HepG2 (cell line): ENCODE results near the gene SMAD7. TPM values are rescaled to one million over a fixed set of nuclear protein-coding genes. Genes with fewer than 3 reads are reported as not detected.
A peak's percentile ranks its signal among the peaks of the same experiment; 100 is the strongest.

Experiments used
- CBFB ChIP-seq: sonication (generic); formaldehyde crosslinking; IDR thresholded peaks from 2 replicates; pipeline ENCODE4 v1.4.0; 2020; ENCODE audit warnings: missing genetic modification reagents
- ELF1 ChIP-seq: sonication (generic); formaldehyde crosslinking; IDR thresholded peaks from 2 replicates; pipeline ENCODE4 v1.4.0; 2020; ENCODE audit warnings: missing genetic modification reagents
- GFI1 ChIP-seq: sonication (generic); formaldehyde crosslinking; IDR thresholded peaks from 2 replicates; pipeline ENCODE4 v1.5.0; 2020; ENCODE audit warnings: missing genetic modification reagents, mild to moderate bottlenecking, borderline replicate concordance
- KDM5B ChIP-seq: sonication (generic); formaldehyde crosslinking; IDR thresholded peaks from 2 replicates; pipeline ENCODE4 v1.4.0; 2020; ENCODE audit warnings: missing genetic modification reagents, mild to moderate bottlenecking, borderline replicate concordance
- NFRKB ChIP-seq: fragments of 450-650 bp; IDR thresholded peaks from 2 replicates; pipeline ENCODE4 v1.6.1; 2017
- PRMT3 ChIP-seq: sonication (generic); formaldehyde crosslinking; IDR thresholded peaks from 2 replicates; pipeline ENCODE4 v1.8.1; 2022; ENCODE audit warnings: low read depth, mild to moderate bottlenecking, moderate library complexity, missing genetic modification reagents, borderline replicate concordance
- RXRA ChIP-seq: sonication (generic); formaldehyde crosslinking; IDR thresholded peaks from 2 replicates; pipeline ENCODE4 v1.5.1; 2020; ENCODE audit warnings: missing genetic modification reagents
- SALL1 ChIP-seq: sonication (generic); formaldehyde crosslinking; IDR thresholded peaks from 2 replicates; pipeline ENCODE4 v1.8.0; 2022; ENCODE audit warnings: mild to moderate bottlenecking, missing genetic modification reagents
- SMAD3 ChIP-seq: sonication (generic); formaldehyde crosslinking; IDR thresholded peaks from 2 replicates; pipeline ENCODE4 v1.4.0; 2020; ENCODE audit warnings: missing genetic modification reagents
- SSRP1 ChIP-seq: IDR thresholded peaks from 2 replicates; pipeline ENCODE4 v1.6.1; 2016; ENCODE audit warnings: control low read depth
- TBX3 ChIP-seq: fragments of 450-650 bp; IDR thresholded peaks from 2 replicates; pipeline ENCODE4 v1.6.1; 2017; ENCODE audit warnings: antibody characterized with exemption, mild to moderate bottlenecking, inconsistent platforms, borderline replicate concordance
- ZFAT ChIP-seq: sonication (generic); formaldehyde crosslinking; conservative IDR thresholded peaks from 2 replicates; pipeline ENCODE4 v1.8.1; 2023; ENCODE audit warnings: missing genetic modification reagents, inconsistent platforms
- ZKSCAN1 ChIP-seq: fragments of 150-350 bp; IDR thresholded peaks from 2 replicates; pipeline ENCODE4 v1.6.1; 2014; ENCODE audit warnings: low read length
- ZNF180 ChIP-seq: sonication (generic); formaldehyde crosslinking; IDR thresholded peaks from 2 replicates; pipeline ENCODE4 v1.4.0; 2020; ENCODE audit warnings: low read depth, missing genetic modification reagents, borderline replicate concordance
- ZNF326 ChIP-seq: sonication (generic); formaldehyde crosslinking; IDR thresholded peaks from 2 replicates; pipeline ENCODE4 v1.4.0; 2020; ENCODE audit warnings: missing genetic modification reagents, borderline replicate concordance
- ZNF496 ChIP-seq: sonication (generic); formaldehyde crosslinking; IDR thresholded peaks from 2 replicates; pipeline ENCODE4 v1.8.1; 2023; ENCODE audit warnings: mild to moderate bottlenecking, moderate library complexity, missing genetic modification reagents; ENCODE audit not compliant: insufficient replicate concordance
- ZNF737 ChIP-seq: sonication (generic); formaldehyde crosslinking; IDR thresholded peaks from 2 replicates; pipeline ENCODE4 v1.5.0; 2020; ENCODE audit warnings: missing genetic modification reagents, mild to moderate bottlenecking, borderline replicate concordance
- ZNF878 ChIP-seq: sonication (generic); formaldehyde crosslinking; IDR thresholded peaks from 2 replicates; pipeline ENCODE4 v1.8.1; 2023; ENCODE audit warnings: mild to moderate bottlenecking, missing genetic modification reagents, moderate library complexity
- ZSCAN12 ChIP-seq: sonication (generic); formaldehyde crosslinking; IDR thresholded peaks from 2 replicates; pipeline ENCODE4 v1.9.0; 2021; ENCODE audit warnings: mild to moderate bottlenecking, missing genetic modification reagents
- ZSCAN29 ChIP-seq: sonication (generic); formaldehyde crosslinking; conservative IDR thresholded peaks from 2 replicates; pipeline ENCODE4 v1.4.0; 2020; ENCODE audit warnings: mild to moderate bottlenecking, missing genetic modification reagents
- polyA plus RNA-seq, 8 experiments: library from polyadenylated mRNA; depleted of rRNA in 3 of 8; stranded (reverse) in 7 of 8; unstranded in 1 of 8; fragments of >200 nt; fragmentation: Illumina TruSeq in 4 of 8; extraction: Trizol in 4 of 8; gene quantifications; 2 replicates each; pipeline versions ENCODE4 v1.2.1 to v1.2.3, GENCODE V29; 2011 to 2016; ENCODE audit warnings: low read depth in 4 of 8, missing spikeins in 1 of 8, mixed read lengths in 1 of 8; ENCODE audit not compliant: insufficient read depth in 1 of 8
- total RNA-seq, 5 experiments: library from RNA; depleted of rRNA; stranded (reverse); fragments of >200 nt; fragmentation: Illumina TruSeq; extraction: Trizol; gene quantifications; 2 replicates each; pipeline ENCODE4 v1.2.3, GENCODE V29; 2016; ENCODE audit warnings: low read depth in 1 of 5
- TF ChIP-seq, protein P1 (sequence below): sonication (generic); formaldehyde crosslinking; IDR thresholded peaks from 2 replicates; pipeline ENCODE4 v1.5.0; 2020; ENCODE audit warnings: mild to moderate bottlenecking, missing genetic modification reagents
- TF ChIP-seq, protein P2 (sequence below): sonication (generic); formaldehyde crosslinking; IDR thresholded peaks from 2 replicates; pipeline ENCODE4 v1.5.0; 2020; ENCODE audit warnings: missing genetic modification reagents
- TF ChIP-seq, protein P3 (sequence below): IDR thresholded peaks from 2 replicates; pipeline ENCODE4 v1.6.1; 2012; ENCODE audit warnings: inconsistent platforms
- TF ChIP-seq, protein P4 (sequence below): sonication (generic); formaldehyde crosslinking; IDR thresholded peaks from 2 replicates; pipeline ENCODE4 v1.4.0; 2020; ENCODE audit warnings: missing genetic modification reagents
- TF ChIP-seq, protein P5 (sequence below): IDR thresholded peaks from 2 replicates; pipeline ENCODE4 v1.6.1; 2016; ENCODE audit warnings: mild to moderate bottlenecking

Gene SMAD7
- total and polyA plus RNA-seq, 2 of the 13 experiments (the other 11 are each of a cell fraction or from before 2014, with no cell fraction given), result 17.4 to 24.7 TPM

DNA sequence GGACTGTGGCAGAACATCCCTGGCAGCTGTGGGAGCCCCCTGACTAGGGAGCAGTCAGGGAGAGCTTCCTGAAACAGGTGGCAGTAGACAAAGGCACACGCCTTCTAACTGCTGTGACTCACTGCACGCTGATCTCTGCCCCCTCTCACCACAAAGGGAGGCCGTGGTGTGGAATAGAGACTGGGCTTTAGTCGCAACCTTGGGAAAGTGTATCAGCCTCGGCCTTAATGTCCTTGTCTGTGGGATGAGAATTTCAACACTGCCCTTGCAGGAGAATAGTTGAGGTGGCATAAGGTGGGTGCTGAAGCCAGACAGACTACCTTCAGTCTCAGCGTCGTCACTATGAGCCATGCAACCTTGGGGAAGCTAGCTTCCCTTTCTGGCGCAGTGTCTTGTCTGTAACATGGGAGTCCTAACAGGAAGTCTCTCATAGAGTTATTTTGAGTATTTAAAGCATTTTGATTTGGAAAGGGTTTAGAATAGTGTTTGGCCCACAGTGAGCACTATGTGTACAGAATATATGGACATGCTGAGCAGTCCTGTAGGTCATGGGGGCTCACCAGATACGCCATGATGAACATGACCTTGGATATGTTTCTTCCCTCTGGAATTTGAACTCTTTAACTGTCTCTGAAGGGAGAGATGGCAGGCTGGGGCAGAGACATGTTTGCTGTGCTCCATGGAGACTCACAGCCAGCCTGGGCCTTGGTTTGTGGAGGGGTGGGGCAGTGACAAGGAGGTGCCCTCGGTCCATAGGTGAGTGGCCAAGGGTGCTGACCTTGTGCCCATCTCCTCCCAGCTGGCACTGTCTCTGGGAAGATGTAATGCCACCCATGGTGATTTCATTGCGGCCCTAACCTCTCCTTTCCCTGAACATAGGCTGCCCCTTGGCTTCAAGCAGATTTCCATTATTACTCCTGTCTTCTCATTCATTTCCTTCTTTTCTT, 29.5 kb upstream of the SMAD7 start (continued):
- TF ChIP-seq, protein P1, sequence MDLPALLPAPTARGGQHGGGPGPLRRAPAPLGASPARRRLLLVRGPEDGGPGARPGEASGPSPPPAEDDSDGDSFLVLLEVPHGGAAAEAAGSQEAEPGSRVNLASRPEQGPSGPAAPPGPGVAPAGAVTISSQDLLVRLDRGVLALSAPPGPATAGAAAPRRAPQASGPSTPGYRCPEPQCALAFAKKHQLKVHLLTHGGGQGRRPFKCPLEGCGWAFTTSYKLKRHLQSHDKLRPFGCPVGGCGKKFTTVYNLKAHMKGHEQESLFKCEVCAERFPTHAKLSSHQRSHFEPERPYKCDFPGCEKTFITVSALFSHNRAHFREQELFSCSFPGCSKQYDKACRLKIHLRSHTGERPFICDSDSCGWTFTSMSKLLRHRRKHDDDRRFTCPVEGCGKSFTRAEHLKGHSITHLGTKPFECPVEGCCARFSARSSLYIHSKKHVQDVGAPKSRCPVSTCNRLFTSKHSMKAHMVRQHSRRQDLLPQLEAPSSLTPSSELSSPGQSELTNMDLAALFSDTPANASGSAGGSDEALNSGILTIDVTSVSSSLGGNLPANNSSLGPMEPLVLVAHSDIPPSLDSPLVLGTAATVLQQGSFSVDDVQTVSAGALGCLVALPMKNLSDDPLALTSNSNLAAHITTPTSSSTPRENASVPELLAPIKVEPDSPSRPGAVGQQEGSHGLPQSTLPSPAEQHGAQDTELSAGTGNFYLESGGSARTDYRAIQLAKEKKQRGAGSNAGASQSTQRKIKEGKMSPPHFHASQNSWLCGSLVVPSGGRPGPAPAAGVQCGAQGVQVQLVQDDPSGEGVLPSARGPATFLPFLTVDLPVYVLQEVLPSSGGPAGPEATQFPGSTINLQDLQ (CRISPR knock-in tag), result no peak
- no peak for TF ChIP-seq ZNF878
- TF ChIP-seq, protein P2, sequence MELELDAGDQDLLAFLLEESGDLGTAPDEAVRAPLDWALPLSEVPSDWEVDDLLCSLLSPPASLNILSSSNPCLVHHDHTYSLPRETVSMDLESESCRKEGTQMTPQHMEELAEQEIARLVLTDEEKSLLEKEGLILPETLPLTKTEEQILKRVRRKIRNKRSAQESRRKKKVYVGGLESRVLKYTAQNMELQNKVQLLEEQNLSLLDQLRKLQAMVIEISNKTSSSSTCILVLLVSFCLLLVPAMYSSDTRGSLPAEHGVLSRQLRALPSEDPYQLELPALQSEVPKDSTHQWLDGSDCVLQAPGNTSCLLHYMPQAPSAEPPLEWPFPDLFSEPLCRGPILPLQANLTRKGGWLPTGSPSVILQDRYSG (CRISPR knock-in tag), result no peak
- no peak for TF ChIP-seq ZKSCAN1
- TF ChIP-seq ZNF326 (CRISPR knock-in tag), result no peak
- no peak for TF ChIP-seq PRMT3 (CRISPR knock-in tag)
- TF ChIP-seq ZFAT (CRISPR knock-in tag), result no peak
- no peak for TF ChIP-seq NFRKB
- no peak for TF ChIP-seq ZNF180 (CRISPR knock-in tag)
- TF ChIP-seq, protein P3, sequence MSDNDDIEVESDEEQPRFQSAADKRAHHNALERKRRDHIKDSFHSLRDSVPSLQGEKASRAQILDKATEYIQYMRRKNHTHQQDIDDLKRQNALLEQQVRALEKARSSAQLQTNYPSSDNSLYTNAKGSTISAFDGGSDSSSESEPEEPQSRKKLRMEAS, result peak; percentile 48
- TF ChIP-seq KDM5B (CRISPR knock-in tag), result no peak; the same call in 1 of the 2 replicates
- no peak for TF ChIP-seq SMAD3 (CRISPR knock-in tag)
- 0 out of 2 replicates have a peak, but pooled peaks have one; percentile 19 for TF ChIP-seq TBX3
- TF ChIP-seq ELF1 (CRISPR knock-in tag), result peak; percentile 36; the same call in 1 of the 2 replicates
- TF ChIP-seq ZNF737 (CRISPR knock-in tag), result no peak
- TF ChIP-seq, protein P4, sequence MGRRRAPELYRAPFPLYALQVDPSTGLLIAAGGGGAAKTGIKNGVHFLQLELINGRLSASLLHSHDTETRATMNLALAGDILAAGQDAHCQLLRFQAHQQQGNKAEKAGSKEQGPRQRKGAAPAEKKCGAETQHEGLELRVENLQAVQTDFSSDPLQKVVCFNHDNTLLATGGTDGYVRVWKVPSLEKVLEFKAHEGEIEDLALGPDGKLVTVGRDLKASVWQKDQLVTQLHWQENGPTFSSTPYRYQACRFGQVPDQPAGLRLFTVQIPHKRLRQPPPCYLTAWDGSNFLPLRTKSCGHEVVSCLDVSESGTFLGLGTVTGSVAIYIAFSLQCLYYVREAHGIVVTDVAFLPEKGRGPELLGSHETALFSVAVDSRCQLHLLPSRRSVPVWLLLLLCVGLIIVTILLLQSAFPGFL (CRISPR knock-in tag), result no peak
- TF ChIP-seq ZSCAN12 (CRISPR knock-in tag), result no peak
- no peak for TF ChIP-seq CBFB (CRISPR knock-in tag)
- TF ChIP-seq, protein P5, sequence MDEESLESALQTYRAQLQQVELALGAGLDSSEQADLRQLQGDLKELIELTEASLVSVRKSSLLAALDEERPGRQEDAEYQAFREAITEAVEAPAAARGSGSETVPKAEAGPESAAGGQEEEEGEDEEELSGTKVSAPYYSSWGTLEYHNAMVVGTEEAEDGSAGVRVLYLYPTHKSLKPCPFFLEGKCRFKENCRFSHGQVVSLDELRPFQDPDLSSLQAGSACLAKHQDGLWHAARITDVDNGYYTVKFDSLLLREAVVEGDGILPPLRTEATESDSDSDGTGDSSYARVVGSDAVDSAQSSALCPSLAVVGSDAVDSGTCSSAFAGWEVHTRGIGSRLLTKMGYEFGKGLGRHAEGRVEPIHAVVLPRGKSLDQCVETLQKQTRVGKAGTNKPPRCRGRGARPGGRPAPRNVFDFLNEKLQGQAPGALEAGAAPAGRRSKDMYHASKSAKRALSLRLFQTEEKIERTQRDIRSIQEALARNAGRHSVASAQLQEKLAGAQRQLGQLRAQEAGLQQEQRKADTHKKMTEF (CRISPR knock-in tag), result no peak
- no peak for TF ChIP-seq ZSCAN29
- TF ChIP-seq SSRP1, result no peak
- 0 out of 2 replicates have a peak, but pooled peaks have one; percentile 50 for TF ChIP-seq GFI1 (CRISPR knock-in tag)
- no peak for TF ChIP-seq ZNF496
- TF ChIP-seq RXRA, result no peak
- TF ChIP-seq SALL1 (CRISPR knock-in tag), result peak; percentile 56
